ENCODE results near the gene FZD1.

Gene FZD1

DNA sequence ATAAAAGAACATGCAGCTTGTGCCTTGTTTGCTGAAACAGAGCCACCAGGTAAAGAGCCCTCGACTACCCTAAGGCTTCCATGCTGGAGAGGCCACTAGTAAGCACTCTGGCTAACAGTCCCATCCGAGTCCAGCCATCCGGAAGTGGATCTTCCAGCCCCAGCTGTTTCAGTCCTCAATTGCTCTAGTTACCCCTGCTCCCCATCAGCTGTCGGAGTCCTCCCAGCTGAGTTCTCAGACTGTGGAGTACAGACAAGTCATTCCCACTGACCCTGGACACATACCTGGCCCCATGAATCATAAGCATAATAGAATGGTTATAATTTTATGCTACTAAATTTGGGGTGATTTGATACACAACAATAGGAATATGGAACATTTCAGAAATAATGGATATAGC, 13.5 kb upstream of the FZD1 start:
- H2AK5ac ChIP-seq (ENCODE audit: low read length): no peak overlapping the region
- H3K36me3 ChIP-seq (ENCODE audit: control insufficient read depth, insufficient read depth, low read length): no peaks in the 10 kb centered on the region
- H2BK5ac ChIP-seq (ENCODE audit: low read length): no peak overlapping the region
- no peak overlapping the region for H3K18ac ChIP-seq (ENCODE audit: low read length)
- H2BK120ac ChIP-seq (ENCODE audit: low read depth, low read length): no peak overlapping the region
- H3K56ac ChIP-seq (ENCODE audit: low read length): no peak overlapping the region
- peaks cover 3% of the 10 kb centered on the region for H3K4me1 ChIP-seq (ENCODE audit: control insufficient read depth, low read depth, low read length)
- H3K9ac ChIP-seq (ENCODE audit: low read length): no peak overlapping the region
- H3K23ac ChIP-seq (ENCODE audit: low read length): no peak overlapping the region
- DNase-seq: no peak
- H3K79me1 ChIP-seq (ENCODE audit: low read length): no peaks in the 10 kb centered on the region
- H3K27ac ChIP-seq (ENCODE audit: low read depth, low read length): no peak overlapping the region
- H3K4me3 ChIP-seq (ENCODE audit: low read length): no peak overlapping the region
- no peaks in the 10 kb centered on the region for H3K27me3 ChIP-seq (ENCODE audit: insufficient read depth, low read length, poor library complexity)
- H4K5ac ChIP-seq (ENCODE audit: low read length): no peak overlapping the region
- H2BK15ac ChIP-seq (replicated peaks; ENCODE audit: low read depth): no peak overlapping the region
- no peak overlapping the region for H4K8ac ChIP-seq (ENCODE audit: low read depth, low read length)
- H3K79me2 ChIP-seq (ENCODE audit: control insufficient read depth, insufficient read depth, low read length): no peaks in the 10 kb centered on the region
- no peak overlapping the region for H3K4me2 ChIP-seq (ENCODE audit: low read length)
- no peak overlapping the region for H3K4ac ChIP-seq (ENCODE audit: low read depth, low read length)
- WGBS (ENCODE audit: extremely low coverage, insufficient coverage, low lambda C conversion rate): no CpG with 5 or more reads among the region's 4 CpGs

DNA sequence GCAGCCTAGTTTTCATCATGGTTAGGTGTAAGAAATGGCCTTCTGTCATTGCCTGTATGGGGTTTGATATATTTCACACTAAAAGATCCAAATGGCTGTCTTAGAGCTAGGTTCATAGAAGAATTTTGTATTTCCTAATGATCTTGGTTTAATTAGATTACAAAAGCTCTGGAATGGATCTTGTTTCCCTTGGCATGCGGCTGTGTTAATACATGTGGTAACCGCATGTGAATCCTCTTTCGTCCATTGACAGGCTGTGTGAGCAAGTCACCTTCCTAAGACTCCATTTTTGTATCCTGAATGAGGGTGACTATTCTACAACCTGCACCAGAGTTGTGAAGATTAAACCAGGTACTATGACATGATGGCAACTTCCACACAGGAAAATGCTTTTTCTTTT, 12.4 kb upstream of the FZD1 start:
- no peak overlapping the region for H3K9ac ChIP-seq (ENCODE audit: low read length)
- H3K79me2 ChIP-seq (ENCODE audit: control insufficient read depth, insufficient read depth, low read length): no peaks in the 10 kb centered on the region
- H3K4me1 ChIP-seq (ENCODE audit: control insufficient read depth, low read depth, low read length): peaks cover 3% of the 10 kb centered on the region
- H3K4me2 ChIP-seq (ENCODE audit: low read length): no peak overlapping the region
- no peaks in the 10 kb centered on the region for H3K27me3 ChIP-seq (ENCODE audit: insufficient read depth, low read length, poor library complexity)
- H3K79me1 ChIP-seq (ENCODE audit: low read length): no peaks in the 10 kb centered on the region
- WGBS (ENCODE audit: extremely low coverage, insufficient coverage, low lambda C conversion rate): no CpG with 5 or more reads among the region's 3 CpGs
- H2BK5ac ChIP-seq (ENCODE audit: low read length): no peak overlapping the region
- no peak overlapping the region for H3K56ac ChIP-seq (ENCODE audit: low read length)
- H2BK120ac ChIP-seq (ENCODE audit: low read depth, low read length): no peak overlapping the region
- no peak overlapping the region for H2BK15ac ChIP-seq (replicated peaks; ENCODE audit: low read depth)
- no peak overlapping the region for H4K5ac ChIP-seq (ENCODE audit: low read length)
- no peak overlapping the region for H3K4me3 ChIP-seq (ENCODE audit: low read length)
- H4K8ac ChIP-seq (ENCODE audit: low read depth, low read length): no peak overlapping the region
- H3K23ac ChIP-seq (ENCODE audit: low read length): no peak overlapping the region
- no peak for DNase-seq
- H3K4ac ChIP-seq (ENCODE audit: low read depth, low read length): no peak overlapping the region
- H3K36me3 ChIP-seq (ENCODE audit: control insufficient read depth, insufficient read depth, low read length): no peaks in the 10 kb centered on the region
- H3K27ac ChIP-seq (ENCODE audit: low read depth, low read length): no peak overlapping the region
- no peak overlapping the region for H2AK5ac ChIP-seq (ENCODE audit: low read length)
- no peak overlapping the region for H3K18ac ChIP-seq (ENCODE audit: low read length)

DNA sequence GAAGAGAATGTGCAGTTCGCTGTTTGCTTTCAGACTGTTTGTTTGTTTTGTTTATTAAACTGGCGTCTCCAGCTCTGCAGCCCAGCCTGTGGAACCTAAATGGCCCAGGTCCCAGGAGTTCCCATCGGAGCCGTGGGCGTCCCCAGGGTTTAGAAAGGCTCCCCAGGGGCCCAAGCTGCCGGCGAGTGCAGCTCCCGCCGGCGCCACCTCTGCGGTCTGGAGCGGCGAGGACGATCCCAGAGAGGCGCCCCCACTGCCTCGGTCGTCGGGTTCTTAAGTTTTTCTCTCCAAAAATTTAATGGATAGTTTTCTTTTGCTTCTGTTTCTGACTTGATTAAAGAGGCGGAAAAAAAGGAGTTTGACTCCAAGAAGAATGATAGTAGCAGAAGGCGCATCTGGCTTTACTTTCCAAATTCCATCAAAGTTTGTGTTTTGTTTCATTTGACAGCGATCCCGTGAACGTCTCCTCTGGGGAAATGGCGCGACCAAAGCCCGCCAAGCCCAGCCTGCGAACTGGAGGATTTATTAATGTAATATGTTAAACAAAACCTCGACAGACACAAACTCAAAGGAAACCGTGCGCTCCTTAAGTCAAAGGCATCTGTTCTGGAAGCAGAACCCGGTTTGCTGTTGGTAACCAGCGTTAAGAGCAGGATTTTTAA, 718 bp upstream of the FZD1 start:
- Histone ChIP-seq H3K36me3 (ENCODE audit: control insufficient read depth, insufficient read depth, low read length) (no peaks in the 10 kb centered on the region), H4K5ac (ENCODE audit: low read length) (no peak overlapping the region), H2BK15ac (replicated peaks; ENCODE audit: low read depth) (no peak overlapping the region), H3K79me2 (ENCODE audit: control insufficient read depth, insufficient read depth, low read length) (no peaks in the 10 kb centered on the region), H3K4me1 (ENCODE audit: control insufficient read depth, low read depth, low read length) (peaks cover 9% of the 10 kb centered on the region), H3K27me3 (ENCODE audit: insufficient read depth, low read length, poor library complexity) (peaks cover 27% of the 10 kb centered on the region), H3K4me2 (ENCODE audit: low read length) (peak overlapping the region; percentile 88), H2BK5ac (ENCODE audit: low read length) (no peak overlapping the region), H3K23ac (ENCODE audit: low read length) (no peak overlapping the region), H3K4me3 (ENCODE audit: low read length) (peak overlapping the region; percentile 29), H2BK120ac (ENCODE audit: low read depth, low read length) (no peak overlapping the region), H3K18ac (ENCODE audit: low read length) (no peak overlapping the region), H4K8ac (ENCODE audit: low read depth, low read length) (no peak overlapping the region), H3K4ac (ENCODE audit: low read depth, low read length) (no peak overlapping the region), H3K9ac (ENCODE audit: low read length) (peak overlapping the region; percentile 60), H2AK5ac (ENCODE audit: low read length) (no peak overlapping the region), H3K79me1 (ENCODE audit: low read length) (no peaks in the 10 kb centered on the region), H3K56ac (ENCODE audit: low read length) (peak overlapping the region; percentile 59), H3K27ac (ENCODE audit: low read depth, low read length) (no peak overlapping the region)
- DNase-seq: no peak
- WGBS (ENCODE audit: extremely low coverage, insufficient coverage, low lambda C conversion rate): no CpG with 5 or more reads among the region's 32 CpGs

DNA sequence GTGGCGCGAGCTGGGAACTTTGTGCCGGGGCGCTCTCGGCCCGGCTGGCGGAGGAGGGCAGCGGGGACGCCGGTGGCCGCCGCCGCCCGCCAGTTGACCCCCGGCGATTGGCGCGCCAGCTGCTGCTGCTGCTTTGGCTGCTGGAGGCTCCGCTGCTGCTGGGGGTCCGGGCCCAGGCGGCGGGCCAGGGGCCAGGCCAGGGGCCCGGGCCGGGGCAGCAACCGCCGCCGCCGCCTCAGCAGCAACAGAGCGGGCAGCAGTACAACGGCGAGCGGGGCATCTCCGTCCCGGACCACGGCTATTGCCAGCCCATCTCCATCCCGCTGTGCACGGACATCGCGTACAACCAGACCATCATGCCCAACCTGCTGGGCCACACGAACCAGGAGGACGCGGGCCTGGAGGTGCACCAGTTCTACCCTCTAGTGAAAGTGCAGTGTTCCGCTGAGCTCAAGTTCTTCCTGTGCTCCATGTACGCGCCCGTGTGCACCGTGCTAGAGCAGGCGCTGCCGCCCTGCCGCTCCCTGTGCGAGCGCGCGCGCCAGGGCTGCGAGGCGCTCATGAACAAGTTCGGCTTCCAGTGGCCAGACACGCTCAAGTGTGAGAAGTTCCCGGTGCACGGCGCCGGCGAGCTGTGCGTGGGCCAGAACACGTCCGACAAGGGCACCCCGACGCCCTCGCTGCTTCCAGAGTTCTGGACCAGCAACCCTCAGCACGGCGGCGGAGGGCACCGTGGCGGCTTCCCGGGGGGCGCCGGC, 870 bp downstream of the FZD1 start:
- H3K27ac ChIP-seq (ENCODE audit: low read depth, low read length): peak overlapping the region; percentile 90
- no peak overlapping the region for H2BK5ac ChIP-seq (ENCODE audit: low read length)
- DNase-seq: peak; percentile 71
- no peak overlapping the region for H2AK5ac ChIP-seq (ENCODE audit: low read length)
- H3K4me2 ChIP-seq (ENCODE audit: low read length): peak overlapping the region; percentile 85
- H3K79me2 ChIP-seq (ENCODE audit: control insufficient read depth, insufficient read depth, low read length): no peaks in the 10 kb centered on the region
- no peak overlapping the region for H2BK120ac ChIP-seq (ENCODE audit: low read depth, low read length)
- WGBS (ENCODE audit: extremely low coverage, insufficient coverage, low lambda C conversion rate): no CpG with 5 or more reads among the region's 78 CpGs
- peak overlapping the region; percentile 70 for H3K18ac ChIP-seq (ENCODE audit: low read length)
- peak overlapping the region; percentile 45 for H3K4me3 ChIP-seq (ENCODE audit: low read length)
- H3K36me3 ChIP-seq (ENCODE audit: control insufficient read depth, insufficient read depth, low read length): no peaks in the 10 kb centered on the region
- H2BK15ac ChIP-seq (replicated peaks; ENCODE audit: low read depth): no peak overlapping the region
- H3K27me3 ChIP-seq (ENCODE audit: insufficient read depth, low read length, poor library complexity): peaks cover 27% of the 10 kb centered on the region
- H3K79me1 ChIP-seq (ENCODE audit: low read length): no peaks in the 10 kb centered on the region
- H4K8ac ChIP-seq (ENCODE audit: low read depth, low read length): no peak overlapping the region
- peak overlapping the region; percentile 84 for H3K56ac ChIP-seq (ENCODE audit: low read length)
- peaks cover 9% of the 10 kb centered on the region for H3K4me1 ChIP-seq (ENCODE audit: control insufficient read depth, low read depth, low read length)
- no peak overlapping the region for H3K4ac ChIP-seq (ENCODE audit: low read depth, low read length)
- no peak overlapping the region for H4K5ac ChIP-seq (ENCODE audit: low read length)
- H3K23ac ChIP-seq (ENCODE audit: low read length): peak overlapping the region; percentile 57
- peak overlapping the region; percentile 54 for H3K9ac ChIP-seq (ENCODE audit: low read length)

DNA sequence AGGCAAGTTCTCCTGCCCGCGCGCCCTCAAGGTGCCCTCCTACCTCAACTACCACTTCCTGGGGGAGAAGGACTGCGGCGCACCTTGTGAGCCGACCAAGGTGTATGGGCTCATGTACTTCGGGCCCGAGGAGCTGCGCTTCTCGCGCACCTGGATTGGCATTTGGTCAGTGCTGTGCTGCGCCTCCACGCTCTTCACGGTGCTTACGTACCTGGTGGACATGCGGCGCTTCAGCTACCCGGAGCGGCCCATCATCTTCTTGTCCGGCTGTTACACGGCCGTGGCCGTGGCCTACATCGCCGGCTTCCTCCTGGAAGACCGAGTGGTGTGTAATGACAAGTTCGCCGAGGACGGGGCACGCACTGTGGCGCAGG, 1.4 kb downstream of the FZD1 start:
- Histone ChIP-seq H3K4me2 (ENCODE audit: low read length) (peak overlapping the region; percentile 85), H2AK5ac (ENCODE audit: low read length) (no peak overlapping the region), H2BK5ac (ENCODE audit: low read length) (no peak overlapping the region), H3K4me3 (ENCODE audit: low read length) (no peak overlapping the region), H3K79me2 (ENCODE audit: control insufficient read depth, insufficient read depth, low read length) (no peaks in the 10 kb centered on the region), H3K36me3 (ENCODE audit: control insufficient read depth, insufficient read depth, low read length) (no peaks in the 10 kb centered on the region), H3K79me1 (ENCODE audit: low read length) (no peaks in the 10 kb centered on the region), H3K27me3 (ENCODE audit: insufficient read depth, low read length, poor library complexity) (peaks cover 27% of the 10 kb centered on the region), H4K5ac (ENCODE audit: low read length) (no peak overlapping the region), H3K56ac (ENCODE audit: low read length) (peak overlapping the region; percentile 84), H3K27ac (ENCODE audit: low read depth, low read length) (no peak overlapping the region), H4K8ac (ENCODE audit: low read depth, low read length) (no peak overlapping the region), H3K4me1 (ENCODE audit: control insufficient read depth, low read depth, low read length) (peaks cover 9% of the 10 kb centered on the region), H3K23ac (ENCODE audit: low read length) (peak overlapping the region; percentile 57), H3K4ac (ENCODE audit: low read depth, low read length) (no peak overlapping the region), H2BK120ac (ENCODE audit: low read depth, low read length) (no peak overlapping the region), H3K9ac (ENCODE audit: low read length) (peak overlapping the region; percentile 54), H3K18ac (ENCODE audit: low read length) (no peak overlapping the region), H2BK15ac (replicated peaks; ENCODE audit: low read depth) (no peak overlapping the region)
- no CpG with 5 or more reads among the region's 31 CpGs for WGBS (ENCODE audit: extremely low coverage, insufficient coverage, low lambda C conversion rate)
- DNase-seq: no peak
